ENCODE results near the gene TRPC4. TPM values are rescaled to one million over a fixed set of nuclear protein-coding genes. Genes with fewer than 3 reads are reported as not detected.

Gene TRPC4
- total RNA-seq, 1 experiment from 2014 or later = 19.0 TPM

DNA sequence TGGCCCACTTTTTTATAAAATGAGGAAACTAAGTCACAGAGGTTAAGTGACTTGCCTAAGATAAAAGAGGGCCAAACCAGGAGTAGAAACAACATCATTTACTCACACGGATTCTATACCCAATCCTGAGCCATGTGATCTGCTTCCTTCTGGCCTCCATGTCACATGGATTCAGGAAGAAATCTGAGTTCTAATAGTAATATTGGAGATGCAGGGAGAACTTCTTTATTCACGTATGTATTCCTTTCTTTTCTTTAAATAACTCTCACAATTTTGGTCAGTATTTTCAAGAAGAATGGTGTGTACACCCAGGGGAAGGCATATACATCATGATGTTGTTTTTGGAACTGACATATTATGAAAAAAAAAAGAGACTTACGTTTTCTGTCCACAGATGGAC lies 272.8 kb downstream of the TRPC4 start:
- Histone ChIP-seq H3K23me2 (ENCODE audit: insufficient read length, low read depth, low read length, poor library complexity, severe bottlenecking) (no peaks in the 10 kb centered on the region), H2BK5ac (ENCODE audit: insufficient read length, low read length) (no peak overlapping the region), H4K91ac (ENCODE audit: insufficient read length, low read depth, low read length) (no peak overlapping the region), H3K4ac (ENCODE audit: low read depth, low read length) (no peak overlapping the region), H3K79me1 (ENCODE audit: insufficient read depth, low read depth, low read length, poor library complexity, severe bottlenecking) (no peaks in the 10 kb centered on the region), H3K79me2 (ENCODE audit: insufficient read depth, low read length) (no peaks in the 10 kb centered on the region), H3K9ac (ENCODE audit: extremely low read depth, insufficient read length, low read length) (no peak overlapping the region), H3K56ac (ENCODE audit: insufficient read length, low read depth, low read length) (no peak overlapping the region), H2BK15ac (ENCODE audit: low read depth, low read length) (no peak overlapping the region), H3K4me1 (ENCODE audit: insufficient read depth, low read length) (peaks cover 3% of the 10 kb centered on the region; the same call in 1 of the 2 replicates), H3T11ph (ENCODE audit: low read length) (no peak overlapping the region), H2BK20ac (ENCODE audit: low read depth, low read length, poor library complexity, severe bottlenecking) (no peak overlapping the region), H3K14ac (ENCODE audit: insufficient read depth, low read length) (no peak overlapping the region), H2AK5ac (ENCODE audit: insufficient read length, low read length) (no peak overlapping the region), H2BK120ac (ENCODE audit: low read depth, low read length, poor library complexity, severe bottlenecking) (no peak overlapping the region), H4K5ac (ENCODE audit: insufficient read length, low read depth, low read length) (no peak overlapping the region), H2AFZ (ENCODE audit: low read length) (no peak overlapping the region), H3K4me2 (ENCODE audit: insufficient read depth, insufficient read length, low read length) (no peak overlapping the region), H3K27ac (ENCODE audit: insufficient read length, low read depth, low read length) (no peak overlapping the region), H4K8ac (replicated peaks; ENCODE audit: insufficient read length, low read depth, low read length) (no peak overlapping the region), H3K9me3 (ENCODE audit: control insufficient read depth, low read depth, low read length) (no peaks in the 10 kb centered on the region), H3K23ac (ENCODE audit: insufficient read length, low read depth, low read length) (no peak overlapping the region), H3K18ac (ENCODE audit: insufficient read length, low read depth, low read length) (no peak overlapping the region), H3K27me3 (ENCODE audit: insufficient read depth, low read length) (no peaks in the 10 kb centered on the region), H4K20me1 (ENCODE audit: control insufficient read depth, insufficient read depth, insufficient read length) (no peaks in the 10 kb centered on the region), H2BK12ac (ENCODE audit: insufficient read length, low read depth, low read length) (no peak overlapping the region)
- Mint-ChIP-seq H3K36me3 (ENCODE audit: insufficient read depth in 1 of 3, low read depth in 3 of 3) (no peaks in the 10 kb centered on the region; a peak in 1 of 7 replicates), H3K4me3 (no peak overlapping the region), H3K27ac (no peak overlapping the region), H3K4me1 (peaks cover 31 to 41% of the 10 kb centered on the region in 2 experiments), H3K27me3 (ENCODE audit: low read depth) (no peaks in the 10 kb centered on the region), H3K9me3 (no peaks in the 10 kb centered on the region)
- TF ChIP-seq, protein P1, sequence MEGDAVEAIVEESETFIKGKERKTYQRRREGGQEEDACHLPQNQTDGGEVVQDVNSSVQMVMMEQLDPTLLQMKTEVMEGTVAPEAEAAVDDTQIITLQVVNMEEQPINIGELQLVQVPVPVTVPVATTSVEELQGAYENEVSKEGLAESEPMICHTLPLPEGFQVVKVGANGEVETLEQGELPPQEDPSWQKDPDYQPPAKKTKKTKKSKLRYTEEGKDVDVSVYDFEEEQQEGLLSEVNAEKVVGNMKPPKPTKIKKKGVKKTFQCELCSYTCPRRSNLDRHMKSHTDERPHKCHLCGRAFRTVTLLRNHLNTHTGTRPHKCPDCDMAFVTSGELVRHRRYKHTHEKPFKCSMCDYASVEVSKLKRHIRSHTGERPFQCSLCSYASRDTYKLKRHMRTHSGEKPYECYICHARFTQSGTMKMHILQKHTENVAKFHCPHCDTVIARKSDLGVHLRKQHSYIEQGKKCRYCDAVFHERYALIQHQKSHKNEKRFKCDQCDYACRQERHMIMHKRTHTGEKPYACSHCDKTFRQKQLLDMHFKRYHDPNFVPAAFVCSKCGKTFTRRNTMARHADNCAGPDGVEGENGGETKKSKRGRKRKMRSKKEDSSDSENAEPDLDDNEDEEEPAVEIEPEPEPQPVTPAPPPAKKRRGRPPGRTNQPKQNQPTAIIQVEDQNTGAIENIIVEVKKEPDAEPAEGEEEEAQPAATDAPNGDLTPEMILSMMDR (conservative IDR thresholded peaks at IDR 0.05) = no peak
- WGBS (ENCODE audit: extremely low coverage, insufficient read length, low lambda C conversion rate) = no CpG with 5 or more reads among the region's 3 CpGs
- no peak for DNase-seq

All from H9 (cell line).